Suprapubic skin (tissue), 4 donors: ENCODE data around the gene DRC7. TPM values are rescaled to one million over a fixed set of nuclear protein-coding genes. Genes with fewer than 3 reads are reported as not detected.

ENCODE experiments used
- DNase-seq, 2 donors: peaks; one replicate each; pipeline ENCODE4 v3.0.0-alpha.2; 2019; ENCODE audit warnings: low spot score in 2 of 2
- H3K27ac ChIP-seq: fragments of 200-600 bp; sonication (generic); one replicate; pipeline ENCODE4 v1.5.1; 2019
- H3K27me3 ChIP-seq: fragments of 200-600 bp; sonication (generic); one replicate; pipeline ENCODE4 v1.5.1; 2019
- H3K36me3 ChIP-seq: fragments of 200-600 bp; sonication (generic); one replicate; pipeline ENCODE4 v1.5.1; 2019
- H3K4me1 ChIP-seq: fragments of 200-600 bp; sonication (generic); one replicate; pipeline ENCODE4 v1.5.1; 2019
- H3K4me3 ChIP-seq: fragments of 200-600 bp; sonication (generic); one replicate; pipeline ENCODE4 v1.5.1; 2019; ENCODE audit warnings: mild to moderate bottlenecking
- H3K9me3 ChIP-seq: fragments of 200-600 bp; sonication (generic); one replicate; pipeline ENCODE4 v1.5.1; 2019
- CTCF ChIP-seq, 2 donors: fragments of 200-600 bp in 1 of 2; fragments of 450-650 bp in 1 of 2; sonication (generic) in 1 of 2; IDR thresholded peaks; one replicate each; pipeline ENCODE4 v1.5.1; 2016 to 2019; ENCODE audit warnings: antibody characterized with exemption in 2 of 2, mild to moderate bottlenecking in 1 of 2, moderate library complexity in 1 of 2
- EP300 ChIP-seq: sonication (generic); formaldehyde crosslinking; IDR thresholded peaks from one replicate; pipeline ENCODE4 v1.6.1; 2017; ENCODE audit warnings: antibody characterized with exemption
- POLR2A ChIP-seq, 2 donors: fragments of 450-650 bp; IDR thresholded peaks; one replicate each; pipeline ENCODE4 v1.6.1; 2017; ENCODE audit warnings: antibody characterized with exemption in 2 of 2, mild to moderate bottlenecking in 2 of 2, moderate library complexity in 2 of 2
- POLR2AphosphoS5 ChIP-seq, 3 donors: sonication (generic); formaldehyde crosslinking; IDR thresholded peaks; one replicate each; pipeline ENCODE4 v1.6.1; 2017; ENCODE audit warnings: antibody characterized with exemption in 3 of 3
- WGBS: methylation state at CpG from one replicate; pipeline ENCODE4 v1.1.5; 2018; 5-methylcytosine and 5-hydroxymethylcytosine counted together
- total RNA-seq, 4 donors: library from RNA; depleted of rRNA; stranded (reverse); fragments of >200 nt; gene quantifications; one replicate each; pipeline ENCODE4 v1.1.0, GENCODE V29; 2016

The DRC7 gene
- total RNA-seq, 4 donors from 2014 or later: not detected

- peaks cover 76% of the 10 kb centered on the region for H3K36me3 ChIP-seq
- WGBS: 81% methylated on average over 9 of the region's 15 CpGs
- H3K4me1 ChIP-seq: peaks cover 16% of the 10 kb centered on the region
- TF ChIP-seq POLR2AphosphoS5 (IDR thresholded peaks at IDR 0.05) (no peak), POLR2A (IDR thresholded peaks at IDR 0.05) (no peak), CTCF (IDR thresholded peaks at IDR 0.05) (no peak), EP300 (no peak)
- H3K27me3 ChIP-seq: no peaks in the 10 kb centered on the region
- DNase-seq: no peak
- no peak overlapping the region for H3K27ac ChIP-seq
- H3K4me3 ChIP-seq: no peak overlapping the region
- no peaks in the 10 kb centered on the region for H3K9me3 ChIP-seq
These were observed 67.9 kb downstream of the DRC7 start for GRCh38 chr16:57762365-57763040.

GRCh38 chr16:57763285-57764005, 68.8 kb downstream of the DRC7 start:
- H3K27ac ChIP-seq: no peak overlapping the region
- 86% methylated on average over 8 of the region's 14 CpGs for WGBS

GRCh38 chr16:57764006-57764340, 69.4 kb downstream of the DRC7 start:
- Histone ChIP-seq H3K9me3 (no peaks in the 10 kb centered on the region), H3K27me3 (no peaks in the 10 kb centered on the region), H3K4me1 (peaks cover 16% of the 10 kb centered on the region), H3K36me3 (peaks cover 84% of the 10 kb centered on the region), H3K27ac (no peak overlapping the region), H3K4me3 (no peak overlapping the region)
- DNase-seq: no peak
- WGBS: 94% methylated on average over 9 of the region's 9 CpGs
- TF ChIP-seq EP300 (no peak), CTCF (IDR thresholded peaks at IDR 0.05) (no peak), POLR2A (IDR thresholded peaks at IDR 0.05) (no peak), POLR2AphosphoS5 (IDR thresholded peaks at IDR 0.05) (no peak)

More at GRCh38 chr16:57763285-57764005, 68.8 kb downstream of the DRC7 start:
- Histone ChIP-seq H3K9me3 (no peaks in the 10 kb centered on the region), H3K4me1 (peaks cover 16% of the 10 kb centered on the region), H3K27me3 (no peaks in the 10 kb centered on the region), H3K36me3 (peaks cover 84% of the 10 kb centered on the region), H3K4me3 (no peak overlapping the region)
- TF ChIP-seq POLR2AphosphoS5 (IDR thresholded peaks at IDR 0.05) (no peak), EP300 (no peak), CTCF (IDR thresholded peaks at IDR 0.05) (no peak), POLR2A (IDR thresholded peaks at IDR 0.05) (no peak)
- no peak for DNase-seq

GRCh38 chr16:57764341-57765159, 69.9 kb downstream of the DRC7 start:
- no peak for TF ChIP-seq CTCF (IDR thresholded peaks at IDR 0.05)
- TF ChIP-seq POLR2A (IDR thresholded peaks at IDR 0.05): no peak
- no peak for TF ChIP-seq POLR2AphosphoS5 (IDR thresholded peaks at IDR 0.05)
- TF ChIP-seq EP300: no peak
- Histone ChIP-seq H3K4me1 (peaks cover 13% of the 10 kb centered on the region), H3K4me3 (no peak overlapping the region), H3K9me3 (no peaks in the 10 kb centered on the region), H3K36me3 (peaks cover 84% of the 10 kb centered on the region), H3K27me3 (no peaks in the 10 kb centered on the region), H3K27ac (no peak overlapping the region)
- 63% methylated on average over 4 of the region's 6 CpGs for WGBS
- no peak for DNase-seq
